H1 (cell line): Measurements from ENCODE around the gene STEAP3. TPM values are rescaled to one million over a fixed set of nuclear protein-coding genes. Genes with fewer than 3 reads are reported as not detected.

Source experiments
- BACH1 ChIP-seq: IDR thresholded peaks from 2 replicates; pipeline ENCODE4 v1.6.1; 2012; ENCODE audit warnings: low read length, improper control_type of control experiment
- BCL11A ChIP-seq, 2 experiments: IDR thresholded peaks; one replicate each; pipeline ENCODE4 v1.6.1; 2011; ENCODE audit warnings: low read depth in 2 of 2, low read length in 2 of 2, mild to moderate bottlenecking in 2 of 2
- NANOG ChIP-seq: IDR thresholded peaks from 2 replicates; pipeline ENCODE4 v1.6.1; 2011; ENCODE audit warnings: low read length, low read depth, mild to moderate bottlenecking, inconsistent platforms; ENCODE audit not compliant: insufficient read depth, poor library complexity, severe bottlenecking
- POU5F1 ChIP-seq: IDR thresholded peaks from 2 replicates; pipeline ENCODE4 v1.6.1; 2011; ENCODE audit warnings: low read depth, mild to moderate bottlenecking, low read length, moderate library complexity
- SIN3A ChIP-seq, 2 experiments: IDR thresholded peaks in 1 of 2; conservative IDR thresholded peaks in 1 of 2; 2 replicates each; pipeline ENCODE4 v1.6.1; 2011 to 2012; ENCODE audit warnings: low read length in 2 of 2, improper control_type of control experiment in 1 of 2, low read depth in 1 of 2, mild to moderate bottlenecking in 1 of 2
- polyA plus RNA-seq, 7 experiments: library from polyadenylated mRNA; depleted of rRNA in 3 of 7; stranded (reverse) in 5 of 7; unstranded in 2 of 7; fragments of >200 nt in 5 of 7; fragments of 200-250 nt in 2 of 7; gene quantifications; 1 replicate in 5 of 7; 2 replicates in 1 of 7; 4 replicates in 1 of 7; pipeline versions ENCODE4 v1.2.1 to v1.2.3, GENCODE V29; 2011 to 2013; ENCODE audit warnings: missing spikeins in 2 of 7, mixed read lengths in 2 of 7
- total RNA-seq: library from RNA; stranded (reverse); fragmentation: NEBNext Ultra II Directional; extraction: Animal tissue kit (Norgen Biotek cat#: 25700); gene quantifications from 2 replicates; pipeline ENCODE4 v1.2.1, GENCODE V29; 2021
- TF ChIP-seq, protein P1 (sequence below): IDR thresholded peaks from 2 replicates; pipeline ENCODE4 v1.6.1; 2012; ENCODE audit warnings: inconsistent platforms
- TF ChIP-seq, protein P2 (sequence below): IDR thresholded peaks from 2 replicates; pipeline ENCODE4 v1.6.1; 2012; ENCODE audit warnings: inconsistent platforms

The STEAP3 gene
- total and polyA plus RNA-seq, 2 of the 8 experiments (the other 6 are each of a cell fraction or from before 2014, with no cell fraction given): 21.7 to 27.9 TPM

DNA sequence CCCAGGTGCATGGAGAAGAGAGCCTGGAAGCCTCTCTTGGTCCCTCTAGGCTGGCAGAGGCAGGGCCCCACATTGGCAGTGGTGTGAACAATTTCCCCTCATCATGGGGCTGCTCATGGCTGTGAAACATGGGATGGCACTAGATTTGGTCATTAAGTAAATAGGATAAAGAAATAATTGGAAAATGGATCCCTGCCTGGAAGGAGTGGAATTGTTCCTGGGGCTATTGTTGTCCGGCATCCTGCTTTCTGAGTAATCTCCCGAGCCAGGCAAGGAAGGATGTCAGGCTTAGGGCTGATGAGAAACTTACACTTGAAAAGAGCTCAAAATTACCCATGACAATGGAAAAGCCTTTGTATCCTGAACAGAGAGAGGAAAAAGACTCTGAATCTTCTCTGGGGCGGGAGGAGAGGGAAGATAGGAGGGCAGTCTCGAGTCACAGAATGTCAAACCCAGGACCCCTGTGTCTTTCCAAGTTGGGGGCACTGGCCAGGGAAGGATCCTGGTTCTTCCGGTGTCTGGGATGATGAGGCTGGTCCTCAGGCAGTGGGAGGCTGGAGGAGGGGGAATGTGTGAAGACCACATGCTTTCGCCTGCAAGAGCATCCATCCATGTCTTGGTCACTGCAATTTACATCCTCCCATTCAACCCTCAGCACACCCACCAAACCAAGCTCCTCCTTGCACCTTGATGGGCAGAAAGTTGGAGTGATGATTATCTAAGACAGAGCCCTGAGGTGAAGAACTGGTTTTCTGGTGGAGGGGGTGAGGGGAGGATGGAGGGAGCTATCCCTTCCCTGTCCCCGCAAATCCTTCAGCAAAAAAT lies 27.1 kb upstream of the STEAP3 start (continued):
- TF ChIP-seq, protein P1, sequence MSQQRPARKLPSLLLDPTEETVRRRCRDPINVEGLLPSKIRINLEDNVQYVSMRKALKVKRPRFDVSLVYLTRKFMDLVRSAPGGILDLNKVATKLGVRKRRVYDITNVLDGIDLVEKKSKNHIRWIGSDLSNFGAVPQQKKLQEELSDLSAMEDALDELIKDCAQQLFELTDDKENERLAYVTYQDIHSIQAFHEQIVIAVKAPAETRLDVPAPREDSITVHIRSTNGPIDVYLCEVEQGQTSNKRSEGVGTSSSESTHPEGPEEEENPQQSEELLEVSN: peak; percentile 59
- TF ChIP-seq BACH1: no peak
- no peak for TF ChIP-seq BCL11A (IDR thresholded peaks at IDR 0.05; ENCODE audit: low read depth in 2 of 2, low read length in 2 of 2)
- TF ChIP-seq, protein P2, sequence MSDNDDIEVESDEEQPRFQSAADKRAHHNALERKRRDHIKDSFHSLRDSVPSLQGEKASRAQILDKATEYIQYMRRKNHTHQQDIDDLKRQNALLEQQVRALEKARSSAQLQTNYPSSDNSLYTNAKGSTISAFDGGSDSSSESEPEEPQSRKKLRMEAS: peak; percentile 80
- 0 out of 2 replicates have a peak, but pooled peaks have one; percentile 12 for TF ChIP-seq POU5F1
- TF ChIP-seq SIN3A (conservative IDR thresholded peaks at IDR 0.05 in 1 of 2, IDR thresholded peaks at IDR 0.05 in 1 of 2; ENCODE audit: low read depth in 1 of 2, low read length in 2 of 2): no peak
- TF ChIP-seq NANOG: no peak
